KMS-11 (cell line): Measurements from ENCODE around the gene GSTT4.

ENCODE experiments used
- H2AFZ ChIP-seq: fragments of 200-600 bp; sonication (generic); 2 replicates; pipeline ENCODE4 v1.6.1; 2016; ENCODE audit warnings: antibody characterized with exemption, mixed run types, low read depth
- H3K27ac ChIP-seq: fragments of 200-600 bp; sonication (generic); 2 replicates; pipeline ENCODE4 v1.6.1; 2016; ENCODE audit warnings: mild to moderate bottlenecking, mixed run types
- H3K27me3 ChIP-seq: fragments of 200-600 bp; sonication (generic); 2 replicates; pipeline ENCODE4 v1.6.1; 2017; ENCODE audit warnings: mild to moderate bottlenecking, low read depth, mixed run types, moderate library complexity; ENCODE audit not compliant: insufficient read depth
- H3K36me3 ChIP-seq: fragments of 200-600 bp; sonication (generic); 2 replicates; pipeline ENCODE4 v1.6.1; 2017; ENCODE audit warnings: mild to moderate bottlenecking, mixed run types; ENCODE audit not compliant: insufficient read depth
- H3K4me1 ChIP-seq: fragments of 200-600 bp; sonication (generic); 2 replicates; pipeline ENCODE4 v1.6.1; 2016; ENCODE audit warnings: mild to moderate bottlenecking, low read depth, mixed run types; ENCODE audit not compliant: poor library complexity, severe bottlenecking
- H3K4me2 ChIP-seq: fragments of 200-600 bp; sonication (generic); 2 replicates; pipeline ENCODE4 v1.7.0; 2016; ENCODE audit warnings: mild to moderate bottlenecking, mixed run types
- H3K4me3 ChIP-seq: fragments of 200-600 bp; sonication (generic); IDR thresholded peaks from 2 replicates; pipeline ENCODE4 v1.6.1; 2017; ENCODE audit warnings: low read depth, low read length, mixed read lengths; ENCODE audit not compliant: insufficient read depth
- H3K79me2 ChIP-seq: fragments of 200-600 bp; sonication (generic); 2 replicates; pipeline ENCODE4 v1.6.1; 2016; ENCODE audit warnings: low read depth, mixed run types; ENCODE audit not compliant: insufficient read depth
- H3K9ac ChIP-seq: fragments of 200-600 bp; sonication (generic); 2 replicates; pipeline ENCODE4 v1.6.1; 2016; ENCODE audit warnings: mild to moderate bottlenecking, mixed run types
- H4K20me1 ChIP-seq: fragments of 200-600 bp; sonication (generic); 2 replicates; pipeline ENCODE4 v1.6.1; 2016; ENCODE audit warnings: mild to moderate bottlenecking, mixed run types; ENCODE audit not compliant: insufficient read depth
- TF ChIP-seq, protein P1 (sequence below): fragments of 200-600 bp; sonication (generic); conservative IDR thresholded peaks from 2 replicates; pipeline ENCODE4 v1.6.1; 2017; ENCODE audit warnings: low read depth, mild to moderate bottlenecking, antibody characterized with exemption, low read length, moderate library complexity, mixed read lengths

Gene GSTT4

GRCh38 chr22:24005201-24005600 lies at the start of gene GSTT4:
Gene GSTT4, minus strand, starts transcription at chr22:24005453. Its CDS starts 97 bp downstream, at chr22:24005356.
- Histone ChIP-seq H2AFZ (no peak within 1 kb of the TSS), H3K9ac (no peak within 1 kb of the TSS), H3K27ac (no peak within 1 kb of the TSS), H4K20me1 (no peaks in the 10 kb centered on the region), H3K27me3 (no peaks in the 10 kb centered on the region), H3K4me1 (peaks cover 3% of the 10 kb centered on the region), H3K79me2 (no peaks in the 10 kb centered on the region), H3K4me2 (no peak within 1 kb of the TSS), H3K36me3 (no peaks in the 10 kb centered on the region), H3K4me3 (no peak within 1 kb of the TSS)
- TF ChIP-seq, protein P1, sequence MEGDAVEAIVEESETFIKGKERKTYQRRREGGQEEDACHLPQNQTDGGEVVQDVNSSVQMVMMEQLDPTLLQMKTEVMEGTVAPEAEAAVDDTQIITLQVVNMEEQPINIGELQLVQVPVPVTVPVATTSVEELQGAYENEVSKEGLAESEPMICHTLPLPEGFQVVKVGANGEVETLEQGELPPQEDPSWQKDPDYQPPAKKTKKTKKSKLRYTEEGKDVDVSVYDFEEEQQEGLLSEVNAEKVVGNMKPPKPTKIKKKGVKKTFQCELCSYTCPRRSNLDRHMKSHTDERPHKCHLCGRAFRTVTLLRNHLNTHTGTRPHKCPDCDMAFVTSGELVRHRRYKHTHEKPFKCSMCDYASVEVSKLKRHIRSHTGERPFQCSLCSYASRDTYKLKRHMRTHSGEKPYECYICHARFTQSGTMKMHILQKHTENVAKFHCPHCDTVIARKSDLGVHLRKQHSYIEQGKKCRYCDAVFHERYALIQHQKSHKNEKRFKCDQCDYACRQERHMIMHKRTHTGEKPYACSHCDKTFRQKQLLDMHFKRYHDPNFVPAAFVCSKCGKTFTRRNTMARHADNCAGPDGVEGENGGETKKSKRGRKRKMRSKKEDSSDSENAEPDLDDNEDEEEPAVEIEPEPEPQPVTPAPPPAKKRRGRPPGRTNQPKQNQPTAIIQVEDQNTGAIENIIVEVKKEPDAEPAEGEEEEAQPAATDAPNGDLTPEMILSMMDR, result no peak

- H3K79me2 ChIP-seq, result no peaks in the 10 kb centered on the region
- no peaks in the 10 kb centered on the region for H3K4me1 ChIP-seq
- no peaks in the 10 kb centered on the region for H3K27me3 ChIP-seq
- no peak overlapping the region for H2AFZ ChIP-seq
- TF ChIP-seq, protein P1, result no peak
- H3K4me3 ChIP-seq, result no peak overlapping the region
- H4K20me1 ChIP-seq, result no peaks in the 10 kb centered on the region
- H3K9ac ChIP-seq, result no peak overlapping the region
- H3K27ac ChIP-seq, result no peak overlapping the region
- no peak overlapping the region for H3K4me2 ChIP-seq
- H3K36me3 ChIP-seq, result no peaks in the 10 kb centered on the region; the same call in 1 of the 2 replicates
Measured at GRCh38 chr22:24054356-24054755, 49.1 kb upstream of the GSTT4 start.

DNA sequence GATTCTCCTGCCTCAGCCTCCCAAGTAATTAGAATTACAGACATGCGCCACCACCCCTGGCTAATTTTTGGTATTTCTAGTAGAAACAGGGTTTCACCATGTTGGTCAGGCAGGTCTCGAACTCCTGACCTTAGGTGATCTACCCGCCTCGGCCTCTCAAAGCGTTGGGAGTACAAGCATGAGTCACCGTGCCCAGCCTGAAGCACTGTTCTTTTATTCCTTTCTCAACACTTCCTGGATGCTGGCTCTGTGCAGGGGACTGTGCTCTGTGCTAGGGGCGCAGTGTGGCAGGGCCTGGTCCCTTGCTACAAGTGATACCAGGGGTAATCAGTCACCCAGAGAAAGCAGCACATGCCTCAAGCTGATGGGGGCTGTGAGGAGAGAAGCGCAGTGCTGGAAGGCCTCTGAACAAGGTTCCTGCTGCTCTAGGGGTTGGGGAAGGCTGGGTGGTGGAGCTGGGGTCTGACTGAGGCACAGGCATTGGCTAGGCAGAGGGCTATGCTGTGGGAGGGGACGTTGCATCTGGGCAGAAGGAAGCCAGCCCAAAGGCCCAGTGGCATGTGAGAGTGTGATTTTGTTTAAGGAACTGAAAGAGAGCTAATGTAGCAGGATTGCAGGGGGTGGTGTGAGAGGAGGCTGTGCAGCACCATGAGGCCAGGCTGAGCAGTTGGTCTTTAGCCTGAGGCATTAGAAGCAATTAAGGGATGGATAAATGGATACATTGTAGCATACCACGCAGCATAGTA lies 48.4 kb upstream of the GSTT4 start:
- Histone ChIP-seq H3K9ac (no peak overlapping the region), H4K20me1 (no peaks in the 10 kb centered on the region), H3K27ac (no peak overlapping the region), H3K36me3 (no peaks in the 10 kb centered on the region; the same call in 1 of the 2 replicates), H3K4me2 (no peak overlapping the region), H3K27me3 (no peaks in the 10 kb centered on the region), H3K79me2 (no peaks in the 10 kb centered on the region), H3K4me1 (no peaks in the 10 kb centered on the region), H2AFZ (no peak overlapping the region), H3K4me3 (no peak overlapping the region)
- TF ChIP-seq, protein P1, result no peak

GRCh38 chr22:24051568-24051967 lies 46.3 kb upstream of the GSTT4 start:
- H3K79me2 ChIP-seq, result no peaks in the 10 kb centered on the region
- H3K4me3 ChIP-seq, result no peak overlapping the region
- H3K27me3 ChIP-seq, result no peaks in the 10 kb centered on the region
- no peaks in the 10 kb centered on the region for H4K20me1 ChIP-seq
- no peak overlapping the region for H3K27ac ChIP-seq
- H3K4me1 ChIP-seq, result no peaks in the 10 kb centered on the region
- no peak overlapping the region for H2AFZ ChIP-seq
- no peaks in the 10 kb centered on the region for H3K36me3 ChIP-seq
- H3K9ac ChIP-seq, result no peak overlapping the region
- TF ChIP-seq, protein P1, result no peak
- no peak overlapping the region for H3K4me2 ChIP-seq
